ENCODE data around the gene LTO1. TPM values are rescaled to one million over a fixed set of nuclear protein-coding genes. Genes with fewer than 3 reads are reported as not detected.

Gene LTO1
- total RNA-seq, 2 donors from 2014 or later = 23.4 to 37.7 TPM

GRCh38 chr11:69639831-69640230, 35.3 kb downstream of the LTO1 start:
- H3K27me3 Mint-ChIP-seq = peaks cover 28 to 37% of the 10 kb centered on the region in 2 donors
- H3K4me3 Mint-ChIP-seq = peak overlapping the region; percentile 82
- H3K36me3 Mint-ChIP-seq = no peaks in the 10 kb centered on the region
- ATAC-seq (no peak), DNase-seq (ENCODE audit: low spot score) (no peak)
- no peak overlapping the region for H3K27ac Mint-ChIP-seq
- H3K4me1 Mint-ChIP-seq (ENCODE audit: low read depth in 2 of 2) = peaks cover 5 to 14% of the 10 kb centered on the region in 2 donors
- no peaks in the 10 kb centered on the region for H3K9me3 Mint-ChIP-seq

DNA sequence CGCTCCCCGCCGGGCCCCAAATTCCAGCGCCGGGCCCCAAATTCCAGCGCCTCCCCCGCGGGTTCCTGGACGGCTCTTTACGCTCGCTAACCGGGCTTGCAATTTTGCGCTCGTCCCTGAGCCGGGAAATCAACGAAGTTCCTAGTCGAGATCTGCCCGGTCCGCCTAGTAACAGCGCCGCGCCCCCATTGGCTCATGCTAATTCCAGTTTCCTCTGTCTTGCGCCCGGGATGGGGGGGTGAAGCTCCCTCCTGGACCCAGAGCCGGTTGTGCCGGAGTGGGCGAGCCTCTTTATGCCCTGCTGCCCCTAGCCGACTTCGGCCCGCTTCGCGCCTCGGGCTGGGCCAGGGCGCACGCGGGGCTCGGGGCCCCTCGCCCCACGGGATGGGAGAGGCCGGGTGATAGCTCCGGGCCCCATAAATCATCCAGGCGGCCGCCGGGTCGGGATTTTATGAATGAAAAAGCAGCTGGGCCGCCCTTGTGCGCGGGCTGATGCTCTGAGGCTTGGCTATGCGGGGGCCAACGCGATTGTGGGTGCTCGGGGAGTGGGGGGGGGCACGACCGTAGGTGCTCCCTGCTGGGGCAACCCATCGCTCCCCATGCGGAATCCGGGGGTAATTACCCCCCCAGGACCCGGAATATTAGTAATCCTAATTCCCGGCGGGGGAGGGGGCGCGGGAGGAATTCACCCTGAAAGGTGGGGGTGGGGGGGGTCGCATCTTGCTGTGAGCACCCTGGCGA, 36.0 kb downstream of the LTO1 start:
- no peak for ATAC-seq
- Mint-ChIP-seq H3K36me3 (no peaks in the 10 kb centered on the region), H3K4me1 (ENCODE audit: low read depth in 2 of 2) (peaks cover 5 to 14% of the 10 kb centered on the region in 2 donors), H3K27ac (no peak overlapping the region), H3K27me3 (peaks cover 32 to 44% of the 10 kb centered on the region in 2 donors), H3K9me3 (no peaks in the 10 kb centered on the region), H3K4me3 (no peak overlapping the region)
- no peak for DNase-seq (ENCODE audit: low spot score)

DNA sequence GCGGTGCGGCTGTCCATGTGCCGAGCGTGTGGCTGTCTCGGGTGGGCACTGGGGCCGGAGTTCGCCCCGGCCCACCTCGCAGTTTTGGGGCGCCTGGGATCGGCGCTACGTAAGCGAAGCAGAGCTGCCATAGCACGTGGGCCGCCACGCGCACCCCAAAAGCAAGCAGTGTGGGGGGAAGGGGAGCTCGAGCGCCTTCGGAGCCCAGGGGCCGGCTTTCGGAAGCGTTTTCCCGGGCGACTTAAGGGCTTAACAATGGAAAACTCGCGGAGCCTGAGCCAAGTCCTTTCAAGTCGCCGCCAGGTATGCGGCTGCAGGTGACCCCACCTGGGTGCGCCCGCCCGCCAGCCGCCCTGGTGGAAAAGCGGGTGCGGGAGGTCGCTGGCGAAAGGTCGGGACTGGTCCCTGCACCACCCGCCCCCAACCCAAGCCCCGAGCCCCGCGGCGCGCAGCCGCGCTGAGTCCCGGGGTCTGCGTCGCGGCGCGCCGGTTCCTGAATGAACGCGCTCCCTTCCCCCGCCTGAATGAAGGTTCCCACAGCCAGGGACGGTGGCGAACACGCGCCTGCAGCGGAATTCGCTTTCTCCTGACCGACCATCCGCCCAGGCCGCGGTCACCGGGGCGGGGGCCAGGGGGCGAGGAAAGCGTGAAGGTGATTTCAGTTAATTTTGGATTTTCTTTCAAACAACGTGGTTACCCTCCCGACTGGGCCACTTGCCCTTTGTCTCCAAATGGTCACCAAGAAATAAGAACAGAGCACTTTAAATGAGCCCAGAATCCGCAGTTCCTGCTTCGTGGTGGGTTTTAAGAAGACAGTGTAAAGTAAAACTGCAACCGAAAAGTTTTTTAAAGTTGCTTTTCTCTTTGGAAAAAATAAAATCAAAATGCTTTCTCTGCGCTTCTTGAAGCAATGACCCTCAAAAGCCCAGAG, 36.9 kb downstream of the LTO1 start:
- H3K36me3 Mint-ChIP-seq = no peaks in the 10 kb centered on the region
- no peaks in the 10 kb centered on the region for H3K9me3 Mint-ChIP-seq
- ATAC-seq (no peak), DNase-seq (ENCODE audit: low spot score) (no peak)
- H3K27ac Mint-ChIP-seq = no peak overlapping the region
- H3K27me3 Mint-ChIP-seq = peaks cover 40 to 53% of the 10 kb centered on the region in 2 donors
- H3K4me1 Mint-ChIP-seq (ENCODE audit: low read depth in 2 of 2) = peaks cover 5 to 14% of the 10 kb centered on the region in 2 donors
- peak overlapping the region; percentile 47 for H3K4me3 Mint-ChIP-seq

DNA sequence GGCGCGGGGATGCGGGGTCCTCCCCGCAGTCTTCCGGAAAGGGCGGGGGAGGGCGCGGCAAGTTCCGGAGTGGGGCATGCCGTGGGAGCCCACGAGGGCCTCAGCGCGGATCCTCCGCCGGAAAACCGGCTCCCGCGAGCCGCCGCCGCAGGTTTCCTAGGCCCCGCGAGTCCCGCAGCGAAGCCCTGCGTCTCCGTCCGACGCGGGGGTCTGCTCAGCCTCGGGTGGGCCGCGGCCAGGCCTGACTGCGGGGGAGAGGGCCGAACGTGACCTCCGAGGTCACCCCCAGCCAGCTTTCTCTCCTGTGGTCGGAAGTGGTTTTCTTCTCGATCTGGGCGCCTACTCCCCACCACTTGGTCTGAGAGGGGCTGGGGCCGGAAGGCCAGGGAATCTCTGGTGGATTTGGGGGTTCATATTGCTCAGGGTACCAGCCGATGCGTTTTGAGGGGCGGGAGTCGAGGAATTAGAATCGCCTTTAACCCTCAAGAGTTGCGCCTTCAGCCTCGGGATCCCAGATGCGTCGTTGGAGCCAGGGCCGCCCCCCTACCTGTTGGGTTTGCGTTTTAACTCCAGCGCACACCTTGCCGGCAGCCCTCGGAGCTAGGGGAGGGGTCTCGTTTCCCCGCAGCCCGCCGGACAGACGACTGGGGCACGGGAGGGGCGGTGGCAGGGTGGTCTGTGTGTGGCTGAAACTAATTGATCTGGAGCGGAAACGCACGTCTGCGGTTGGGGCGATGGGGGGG, 37.8 kb downstream of the LTO1 start:
- H3K4me1 Mint-ChIP-seq (ENCODE audit: low read depth in 2 of 2) = peaks cover 5 to 14% of the 10 kb centered on the region in 2 donors
- ATAC-seq = no peak

GRCh38 chr11:69636512-69637197, 38.5 kb downstream of the LTO1 start:
- Mint-ChIP-seq H3K9me3 (no peaks in the 10 kb centered on the region), H3K4me1 (ENCODE audit: low read depth in 2 of 2) (peaks cover 5 to 14% of the 10 kb centered on the region in 2 donors), H3K36me3 (no peaks in the 10 kb centered on the region), H3K27ac (no peak overlapping the region), H3K27me3 (peaks cover 50 to 59% of the 10 kb centered on the region in 2 donors), H3K4me3 (no peak overlapping the region)
- no peak for DNase-seq (ENCODE audit: low spot score)
- no peak for ATAC-seq

More for the DNA sequence above, 37.8 kb downstream of the LTO1 start:
- Mint-ChIP-seq H3K36me3 (no peaks in the 10 kb centered on the region), H3K9me3 (no peaks in the 10 kb centered on the region), H3K27me3 (peaks cover 45 to 57% of the 10 kb centered on the region in 2 donors), H3K4me3 (no peak overlapping the region), H3K27ac (no peak overlapping the region)
- no peak for DNase-seq (ENCODE audit: low spot score)

- Mint-ChIP-seq H3K4me3 (no peak overlapping the region), H3K27ac (no peak overlapping the region), H3K9me3 (no peaks in the 10 kb centered on the region), H3K4me1 (ENCODE audit: low read depth in 2 of 2) (peaks cover under 1 to 9% of the 10 kb centered on the region in 2 donors), H3K36me3 (no peaks in the 10 kb centered on the region), H3K27me3 (peaks cover 48 to 60% of the 10 kb centered on the region in 2 donors)
- DNase-seq (ENCODE audit: low spot score) (no peak), ATAC-seq (no peak)
These were observed 39.2 kb downstream of the LTO1 start for GRCh38 chr11:69635804-69636511.

- Mint-ChIP-seq H3K4me1 (ENCODE audit: low read depth in 2 of 2) (peaks cover 0 to 4% of the 10 kb centered on the region in 2 donors), H3K36me3 (no peaks in the 10 kb centered on the region), H3K9me3 (no peaks in the 10 kb centered on the region), H3K27ac (no peak overlapping the region), H3K4me3 (no peak overlapping the region), H3K27me3 (peaks cover 43 to 52% of the 10 kb centered on the region in 2 donors)
- no peak for DNase-seq (ENCODE audit: low spot score)
- no peak for ATAC-seq
These were observed 40.0 kb downstream of the LTO1 start for GRCh38 chr11:69635195-69635594.

GRCh38 chr11:69634590-69634989, 40.6 kb downstream of the LTO1 start:
- Mint-ChIP-seq H3K4me3 (no peak overlapping the region), H3K4me1 (ENCODE audit: low read depth in 2 of 2) (peaks cover 0 to 3% of the 10 kb centered on the region in 2 donors), H3K27me3 (peaks cover 45 to 52% of the 10 kb centered on the region in 2 donors), H3K27ac (no peak overlapping the region), H3K9me3 (no peaks in the 10 kb centered on the region), H3K36me3 (peaks cover 4% of the 10 kb centered on the region)
- ATAC-seq = no peak
- DNase-seq (ENCODE audit: low spot score) = no peak

- ATAC-seq (no peak), DNase-seq (ENCODE audit: low spot score) (no peak)
- no peaks in the 10 kb centered on the region for H3K9me3 Mint-ChIP-seq
- H3K27me3 Mint-ChIP-seq = peaks cover 46 to 56% of the 10 kb centered on the region in 2 donors
- peaks cover 4% of the 10 kb centered on the region for H3K36me3 Mint-ChIP-seq
- H3K4me1 Mint-ChIP-seq (ENCODE audit: low read depth in 2 of 2) = peaks cover 0 to 3% of the 10 kb centered on the region in 2 donors
- no peak overlapping the region for H3K4me3 Mint-ChIP-seq
- H3K27ac Mint-ChIP-seq = no peak overlapping the region
These were observed 41.1 kb downstream of the LTO1 start for GRCh38 chr11:69634069-69634468.

GRCh38 chr11:69632900-69633299, 42.3 kb downstream of the LTO1 start:
- Mint-ChIP-seq H3K4me3 (no peak overlapping the region), H3K9me3 (no peaks in the 10 kb centered on the region), H3K27ac (no peak overlapping the region), H3K4me1 (ENCODE audit: low read depth in 2 of 2) (no peaks in the 10 kb centered on the region), H3K27me3 (peaks cover 43 to 49% of the 10 kb centered on the region in 2 donors), H3K36me3 (peaks cover 4% of the 10 kb centered on the region)
- DNase-seq (ENCODE audit: low spot score) (no peak), ATAC-seq (no peak)

GRCh38 chr11:69630424-69630823, 44.7 kb downstream of the LTO1 start:
- Mint-ChIP-seq H3K27ac (no peak overlapping the region), H3K27me3 (peaks cover 54% of the 10 kb centered on the region in 2 donors), H3K36me3 (peaks cover 4% of the 10 kb centered on the region), H3K4me1 (ENCODE audit: low read depth in 2 of 2) (no peaks in the 10 kb centered on the region), H3K4me3 (no peak overlapping the region), H3K9me3 (no peaks in the 10 kb centered on the region)
- no peak for DNase-seq (ENCODE audit: low spot score)
- ATAC-seq = peak in 1 of 2 donors; percentile 11

- Mint-ChIP-seq H3K27ac (no peak overlapping the region), H3K36me3 (peaks cover 4% of the 10 kb centered on the region), H3K4me3 (no peak overlapping the region), H3K4me1 (ENCODE audit: low read depth in 2 of 2) (no peaks in the 10 kb centered on the region), H3K9me3 (no peaks in the 10 kb centered on the region), H3K27me3 (peaks cover 50 to 54% of the 10 kb centered on the region in 2 donors)
- ATAC-seq (peak in 1 of 2 donors; percentile 50), DNase-seq (ENCODE audit: low spot score) (no peak)
These were observed 45.1 kb downstream of the LTO1 start for GRCh38 chr11:69630017-69630416.

Measured in natural killer cell treated with Interleukin-12 subunit alpha and Interleukin-12 subunit beta and Interleukin-15 and Interleukin-18, amount 100 ng/mL, for 72 hours (primary cell).